WTC11 (cell line): ENCODE measurements around the gene TBC1D4. TPM values are rescaled to one million over a fixed set of nuclear protein-coding genes. Genes with fewer than 3 reads are reported as not detected.

ENCODE experiments used
- ATAC-seq: fragments of 200-7000 bp; cut with Tn5 transposase; 2 replicates; pipeline ENCODE4 v1.10.0; 2021; ENCODE audit warnings: mild to moderate bottlenecking, moderate library complexity
- CTCF ChIA-PET: fragments of 300-600 bp; sonication (Branson Sonifier 250); formaldehyde crosslinking; loops from one replicate; lab custom pipeline; 2021; ENCODE audit warnings: antibody characterized with exemption; lab: Charles Lee
- POLR2A ChIA-PET: fragments of 350-600 bp; sonication (Branson Sonifier 250); formaldehyde crosslinking; loops from one replicate; lab custom pipeline; 2021; ENCODE audit warnings: antibody characterized with exemption; lab: Charles Lee
- DNase-seq: peaks from one replicate; pipeline ENCODE4 v3.0.0; 2021; ENCODE audit warnings: low spot score
- H3K27ac Mint-ChIP-seq: 2 replicates; pipeline ENCODE4 v1.8.0; 2021; ENCODE audit warnings: mixed read lengths
- H3K27me3 Mint-ChIP-seq: 2 replicates; pipeline ENCODE4 v1.8.0; 2021; ENCODE audit warnings: low read depth, mild to moderate bottlenecking, moderate library complexity, mixed read lengths
- H3K36me3 Mint-ChIP-seq: 2 replicates; pipeline ENCODE4 v1.8.0; 2021; ENCODE audit warnings: mixed read lengths
- H3K4me1 Mint-ChIP-seq: 2 replicates; pipeline ENCODE4 v1.8.0; 2022; ENCODE audit warnings: mixed read lengths
- H3K4me3 Mint-ChIP-seq: 2 replicates; pipeline ENCODE4 v1.8.0; 2021; ENCODE audit warnings: mild to moderate bottlenecking, moderate library complexity, mixed read lengths
- H3K9me3 Mint-ChIP-seq: 2 replicates; pipeline ENCODE4 v1.8.0; 2021; ENCODE audit warnings: mixed read lengths
- CBFB ChIP-seq: sonication (generic); formaldehyde crosslinking; IDR thresholded peaks from 2 replicates; pipeline ENCODE4 v1.8.1; 2022; ENCODE audit warnings: mild to moderate bottlenecking, low read depth, missing genetic modification reagents
- CREB1 ChIP-seq: sonication (generic); formaldehyde crosslinking; IDR thresholded peaks from 2 replicates; pipeline ENCODE4 v1.8.0; 2023; ENCODE audit warnings: mild to moderate bottlenecking, missing genetic modification reagents
- EMX1 ChIP-seq: fragments of 250-450 bp; sonication (Bioruptor Pico); IDR thresholded peaks from 2 replicates; pipeline ENCODE4 v1.8.0; 2021; ENCODE audit warnings: mild to moderate bottlenecking
- FOXP4 ChIP-seq: sonication (generic); formaldehyde crosslinking; IDR thresholded peaks from 2 replicates; pipeline ENCODE4 v1.8.0; 2022; ENCODE audit warnings: mild to moderate bottlenecking, missing genetic modification reagents
- JAZF1 ChIP-seq: fragments of 250-450 bp; sonication (Bioruptor Pico); IDR thresholded peaks from 2 replicates; pipeline ENCODE4 v1.9.0; 2021; ENCODE audit warnings: moderate library complexity, mild to moderate bottlenecking, inconsistent platforms
- JUN ChIP-seq: sonication (generic); formaldehyde crosslinking; IDR thresholded peaks from 2 replicates; pipeline ENCODE4 v1.8.0; 2023; ENCODE audit warnings: mild to moderate bottlenecking, missing genetic modification reagents
- MYBL2 ChIP-seq: sonication (generic); formaldehyde crosslinking; IDR thresholded peaks from 2 replicates; pipeline ENCODE4 v1.8.1; 2023; ENCODE audit warnings: mild to moderate bottlenecking, moderate library complexity, missing genetic modification reagents
- PRDM15 ChIP-seq: sonication (generic); formaldehyde crosslinking; IDR thresholded peaks from 2 replicates; pipeline ENCODE4 v1.8.0; 2022; ENCODE audit warnings: missing genetic modification reagents
- ZNF263 ChIP-seq: sonication (generic); formaldehyde crosslinking; IDR thresholded peaks from 2 replicates; pipeline ENCODE4 v1.8.1; 2022; ENCODE audit warnings: low read depth, mild to moderate bottlenecking, moderate library complexity, missing genetic modification reagents
- ZNF532 ChIP-seq: fragments of 250-450 bp; sonication (Bioruptor Pico); IDR thresholded peaks from 2 replicates; pipeline ENCODE4 v1.9.0; 2021; ENCODE audit warnings: mild to moderate bottlenecking, borderline replicate concordance
- total RNA-seq: library from RNA; stranded (reverse); gene quantifications from 3 replicates; pipeline ENCODE4 v1.2.3, GENCODE V29; 2021
- TF ChIP-seq, protein P1 (sequence below): sonication (generic); formaldehyde crosslinking; IDR thresholded peaks from 2 replicates; pipeline ENCODE4 v1.8.1; 2023; ENCODE audit warnings: mild to moderate bottlenecking, missing genetic modification reagents, moderate library complexity
- TF ChIP-seq, protein P2 (sequence below): sonication (generic); formaldehyde crosslinking; IDR thresholded peaks from 2 replicates; pipeline ENCODE4 v1.8.1; 2022; ENCODE audit warnings: missing genetic modification reagents, borderline replicate concordance
- TF ChIP-seq, protein P3 (sequence below): sonication (generic); formaldehyde crosslinking; IDR thresholded peaks from 2 replicates; pipeline ENCODE4 v1.8.1; 2023; ENCODE audit warnings: mild to moderate bottlenecking, moderate library complexity, missing genetic modification reagents

Gene TBC1D4
- total RNA-seq, 1 experiment from 2014 or later: 37.1 TPM

DNA sequence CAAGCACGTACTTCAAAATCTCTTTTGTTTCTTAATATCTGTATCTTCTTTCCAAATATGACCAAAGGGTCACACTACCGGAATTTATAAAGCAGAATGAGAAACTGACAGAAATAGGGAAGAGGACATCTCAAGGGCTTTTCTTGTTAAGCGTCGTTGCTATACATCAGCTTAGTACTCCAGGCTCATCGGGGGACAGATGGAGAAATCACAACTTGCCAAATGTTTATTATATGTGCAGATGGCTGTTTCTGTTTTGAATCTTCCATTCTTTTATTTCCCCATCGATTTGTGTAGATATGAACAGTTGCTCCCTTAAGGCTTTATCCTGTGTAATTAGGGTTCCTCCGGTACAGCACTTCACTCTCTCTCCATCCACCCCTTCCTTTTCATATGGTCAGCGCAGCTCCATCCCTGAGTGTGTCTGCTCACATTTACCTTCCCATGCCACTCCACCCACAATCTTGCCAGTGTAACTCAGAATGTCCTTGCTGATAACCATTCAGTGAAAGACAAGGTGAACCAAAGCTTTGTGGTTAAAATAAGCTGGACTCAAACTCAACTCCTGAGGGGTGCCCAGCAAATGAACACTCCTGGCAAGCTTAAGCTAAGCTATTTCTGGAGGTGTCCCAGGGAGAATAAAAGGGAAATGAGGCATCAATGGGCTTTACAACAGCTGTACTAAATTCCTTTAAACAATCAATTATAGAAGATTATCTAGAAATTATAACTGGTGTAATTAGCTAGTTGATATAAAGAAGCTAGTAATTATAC lies 51.3 kb downstream of the TBC1D4 start:
- no peak overlapping the region for H3K4me3 Mint-ChIP-seq
- no peaks in the 10 kb centered on the region for H3K27me3 Mint-ChIP-seq
- peaks cover 4% of the 10 kb centered on the region; the same call in 1 of the 2 replicates for H3K36me3 Mint-ChIP-seq
- H3K9me3 Mint-ChIP-seq: peaks cover 4% of the 10 kb centered on the region
- ChIA-PET CTCF (interaction anchor here (0.9 to 1.7 kb wide), 3 partner anchors 51 to 119 kb away, joined by 3 to 6 read pairs (median 4); partner anchors contain the start of genes TBC1D4 and UCHL3), POLR2A (interaction anchor here (0.6 kb wide), 1 partner anchor 1581 kb away, joined by 3 read pairs; no protein-coding TSS in a partner anchor)
- ATAC-seq: no peak
- TF ChIP-seq, protein P1, sequence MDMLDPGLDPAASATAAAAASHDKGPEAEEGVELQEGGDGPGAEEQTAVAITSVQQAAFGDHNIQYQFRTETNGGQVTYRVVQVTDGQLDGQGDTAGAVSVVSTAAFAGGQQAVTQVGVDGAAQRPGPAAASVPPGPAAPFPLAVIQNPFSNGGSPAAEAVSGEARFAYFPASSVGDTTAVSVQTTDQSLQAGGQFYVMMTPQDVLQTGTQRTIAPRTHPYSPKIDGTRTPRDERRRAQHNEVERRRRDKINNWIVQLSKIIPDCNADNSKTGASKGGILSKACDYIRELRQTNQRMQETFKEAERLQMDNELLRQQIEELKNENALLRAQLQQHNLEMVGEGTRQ (CRISPR knock-in tag): no peak
- TF ChIP-seq, protein P2, sequence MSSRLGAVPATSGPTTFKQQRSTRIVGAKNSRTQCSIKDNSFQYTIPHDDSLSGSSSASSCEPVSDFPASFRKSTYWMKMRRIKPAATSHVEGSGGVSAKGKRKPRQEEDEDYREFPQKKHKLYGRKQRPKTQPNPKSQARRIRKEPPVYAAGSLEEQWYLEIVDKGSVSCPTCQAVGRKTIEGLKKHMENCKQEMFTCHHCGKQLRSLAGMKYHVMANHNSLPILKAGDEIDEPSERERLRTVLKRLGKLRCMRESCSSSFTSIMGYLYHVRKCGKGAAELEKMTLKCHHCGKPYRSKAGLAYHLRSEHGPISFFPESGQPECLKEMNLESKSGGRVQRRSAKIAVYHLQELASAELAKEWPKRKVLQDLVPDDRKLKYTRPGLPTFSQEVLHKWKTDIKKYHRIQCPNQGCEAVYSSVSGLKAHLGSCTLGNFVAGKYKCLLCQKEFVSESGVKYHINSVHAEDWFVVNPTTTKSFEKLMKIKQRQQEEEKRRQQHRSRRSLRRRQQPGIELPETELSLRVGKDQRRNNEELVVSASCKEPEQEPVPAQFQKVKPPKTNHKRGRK (CRISPR knock-in tag): no peak
- TF ChIP-seq MYBL2 (CRISPR knock-in tag) (no peak), EMX1 (no peak), FOXP4 (CRISPR knock-in tag) (no peak), CREB1 (no peak), JAZF1 (CRISPR knock-in tag) (no peak), PRDM15 (CRISPR knock-in tag) (no peak)
- H3K27ac Mint-ChIP-seq: no peak overlapping the region
- no peak for DNase-seq
- H3K4me1 Mint-ChIP-seq: peaks cover 13% of the 10 kb centered on the region

- H3K4me1 Mint-ChIP-seq: peaks cover 9% of the 10 kb centered on the region
- TF ChIP-seq CBFB (CRISPR knock-in tag) (no peak), JUN (CRISPR knock-in tag) (no peak), ZNF263 (CRISPR knock-in tag) (no peak), ZNF532 (no peak)
- TF ChIP-seq, protein P3, sequence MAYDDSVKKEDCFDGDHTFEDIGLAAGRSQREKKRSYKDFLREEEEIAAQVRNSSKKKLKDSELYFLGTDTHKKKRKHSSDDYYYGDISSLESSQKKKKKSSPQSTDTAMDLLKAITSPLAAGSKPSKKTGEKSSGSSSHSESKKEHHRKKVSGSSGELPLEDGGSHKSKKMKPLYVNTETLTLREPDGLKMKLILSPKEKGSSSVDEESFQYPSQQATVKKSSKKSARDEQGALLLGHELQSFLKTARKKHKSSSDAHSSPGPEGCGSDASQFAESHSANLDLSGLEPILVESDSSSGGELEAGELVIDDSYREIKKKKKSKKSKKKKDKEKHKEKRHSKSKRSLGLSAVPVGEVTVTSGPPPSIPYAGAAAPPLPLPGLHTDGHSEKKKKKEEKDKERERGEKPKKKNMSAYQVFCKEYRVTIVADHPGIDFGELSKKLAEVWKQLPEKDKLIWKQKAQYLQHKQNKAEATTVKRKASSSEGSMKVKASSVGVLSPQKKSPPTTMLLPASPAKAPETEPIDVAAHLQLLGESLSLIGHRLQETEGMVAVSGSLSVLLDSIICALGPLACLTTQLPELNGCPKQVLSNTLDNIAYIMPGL (CRISPR knock-in tag): no peak
- TF ChIP-seq, all 79 proteins: peak for 0
- no peaks in the 10 kb centered on the region for H3K27me3 Mint-ChIP-seq
- no peak for DNase-seq
- H3K27ac Mint-ChIP-seq: no peak overlapping the region
- ATAC-seq: no peak
- H3K36me3 Mint-ChIP-seq: no peaks in the 10 kb centered on the region
- no peak overlapping the region for H3K4me3 Mint-ChIP-seq
- CTCF ChIA-PET: no interaction called here
- no peaks in the 10 kb centered on the region for H3K9me3 Mint-ChIP-seq
- POLR2A ChIA-PET: no interaction called here
Measured at GRCh38 chr13:75426421-75426820, 55.5 kb downstream of the TBC1D4 start.
